NCI-H187 (cell line): Measurements from ENCODE around the gene SDK1.
A peak's percentile ranks its signal among the peaks of the same experiment; 100 is the strongest.

Experiments
- DNase-seq, 2 experiments: peaks; one replicate each; lab custom pipeline; 2025; lab: John Stamatoyannopoulos, UW

The SDK1 gene

DNA sequence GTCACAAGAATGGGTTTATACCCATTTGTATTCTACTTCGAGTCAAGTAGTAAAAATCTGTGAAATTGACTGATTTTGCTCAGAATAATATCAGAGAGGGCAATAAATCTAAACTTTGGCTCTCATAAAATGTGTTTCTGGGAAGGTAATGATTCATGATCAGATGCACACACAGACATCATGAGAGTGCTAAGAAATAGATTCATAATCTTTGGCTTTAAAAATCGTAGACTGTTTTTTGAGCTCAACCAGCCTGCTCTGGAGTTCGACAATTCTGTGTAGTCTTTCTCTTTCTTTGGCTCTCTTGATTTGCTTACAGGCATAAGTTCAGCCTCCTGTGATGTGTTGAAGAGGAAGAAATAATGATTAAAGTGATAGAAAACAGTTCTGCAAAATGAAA, 494.7 kb downstream of the SDK1 start:
- DNase-seq = no peak

DNA sequence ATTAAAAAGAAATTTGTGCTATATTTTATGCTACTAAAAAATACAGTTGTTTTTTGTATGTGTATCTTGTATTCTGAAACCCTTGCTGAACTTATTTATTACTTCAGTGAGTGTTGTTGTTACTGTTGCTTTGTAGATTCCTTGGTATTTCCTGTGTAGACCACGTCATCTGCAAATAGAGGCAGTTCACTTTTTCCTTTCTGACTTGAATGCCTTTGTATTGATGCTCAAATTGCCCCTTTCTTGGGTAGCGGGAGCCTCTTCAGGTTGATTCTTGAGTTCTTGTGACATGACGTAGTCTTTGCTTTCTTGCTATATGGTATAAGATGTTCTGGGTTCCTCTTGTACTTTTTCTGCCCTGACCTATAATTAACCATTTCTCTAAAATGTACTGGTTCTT, 504.1 kb downstream of the SDK1 start:
- DNase-seq = no peak

DNA sequence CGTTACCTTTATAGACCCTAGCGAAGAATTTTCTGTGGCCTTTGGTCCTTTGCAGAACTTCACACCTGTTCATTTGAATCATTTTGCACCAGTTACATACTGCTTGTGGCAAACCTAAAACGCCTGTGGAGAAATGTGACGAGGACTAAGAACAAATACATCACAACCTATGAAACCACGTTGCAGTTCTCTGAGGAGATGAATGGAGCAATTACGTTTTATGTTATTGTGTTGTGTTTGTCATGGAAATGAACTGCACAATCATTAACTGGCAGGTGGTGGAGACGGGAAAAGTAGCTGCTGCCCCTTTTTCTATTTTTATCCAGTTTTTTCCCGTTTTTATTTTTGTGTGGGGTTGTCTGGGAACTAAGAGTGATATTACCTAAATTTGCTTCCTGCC, 505.5 kb downstream of the SDK1 start:
- no peak for DNase-seq

DNA sequence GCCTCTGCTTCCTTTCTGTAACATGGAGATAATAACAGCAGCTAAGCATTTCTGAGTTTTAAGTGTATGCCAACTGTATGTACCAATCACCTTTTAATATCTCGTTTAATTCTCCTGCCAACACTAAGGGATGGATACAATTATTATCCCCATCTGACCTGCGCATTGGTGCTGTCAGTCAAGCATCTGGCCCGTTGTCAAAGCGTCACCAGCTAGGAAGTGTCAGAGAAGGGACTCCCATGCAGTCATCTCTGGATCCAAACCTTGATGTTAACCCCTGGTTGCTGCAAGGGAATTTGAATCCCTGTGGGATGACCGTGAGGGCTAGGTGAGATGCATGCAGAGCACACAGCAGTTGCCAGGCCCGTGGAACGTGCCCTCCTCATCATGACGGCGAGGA, 506.8 kb downstream of the SDK1 start:
- DNase-seq = no peak

DNA sequence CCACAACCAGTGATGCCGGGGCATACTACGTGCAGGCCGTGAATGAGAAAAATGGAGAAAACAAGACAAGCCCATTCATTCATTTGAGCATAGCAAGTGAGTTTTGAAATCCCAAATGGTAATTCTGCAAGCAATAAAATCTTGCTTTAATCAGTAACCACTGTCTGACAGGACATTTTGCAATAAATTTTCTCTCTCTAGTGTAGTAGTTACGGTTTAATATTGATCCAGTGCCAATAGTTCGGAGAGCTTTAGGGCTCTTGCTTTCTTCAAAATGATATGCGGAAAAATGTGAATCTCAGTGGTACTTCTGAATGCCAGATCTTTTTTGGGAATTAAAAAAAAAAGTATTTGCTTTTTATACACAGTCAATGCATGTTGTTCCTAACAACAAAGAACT, 520.4 kb downstream of the SDK1 start:
- DNase-seq = no peak

DNA sequence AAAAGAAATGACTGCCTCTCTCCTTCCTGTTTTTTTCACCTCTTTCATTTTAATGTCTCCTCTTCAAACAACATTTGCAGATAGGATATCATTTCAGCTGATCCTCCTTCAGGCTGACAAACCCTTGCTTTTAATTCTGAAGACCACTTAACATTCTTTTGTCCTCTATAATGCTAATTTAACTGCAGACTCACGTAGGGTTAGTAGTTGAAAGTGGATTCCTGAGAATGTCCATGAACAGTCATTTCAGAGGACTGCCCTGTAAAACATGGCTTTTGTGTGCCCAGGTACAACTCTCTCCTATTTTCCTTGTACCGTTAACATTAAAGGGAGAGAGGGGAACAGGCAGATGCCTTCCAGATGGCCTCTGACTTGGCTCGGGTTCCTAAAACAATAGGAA, 524.4 kb downstream of the SDK1 start:
- DNase-seq = no peak

DNA sequence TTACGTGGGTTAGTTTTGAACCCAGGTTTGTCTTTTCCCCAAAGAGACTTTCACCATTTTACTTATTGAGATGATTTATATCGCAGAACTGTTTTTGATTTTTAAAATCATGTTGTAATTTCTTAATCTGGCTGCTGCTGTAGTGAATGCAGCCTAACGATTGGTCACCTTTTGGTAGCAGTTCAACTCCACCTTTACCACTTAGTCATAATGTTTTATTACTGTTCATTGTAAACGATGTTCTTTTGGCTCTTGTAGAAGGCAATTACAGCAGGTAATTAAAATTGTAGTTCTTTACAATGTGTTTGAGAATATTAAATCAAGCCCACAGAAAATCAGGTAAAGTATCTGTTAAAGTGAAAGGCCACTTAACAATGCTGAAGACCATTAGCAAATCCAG, 531.1 kb downstream of the SDK1 start:
- no peak for DNase-seq

DNA sequence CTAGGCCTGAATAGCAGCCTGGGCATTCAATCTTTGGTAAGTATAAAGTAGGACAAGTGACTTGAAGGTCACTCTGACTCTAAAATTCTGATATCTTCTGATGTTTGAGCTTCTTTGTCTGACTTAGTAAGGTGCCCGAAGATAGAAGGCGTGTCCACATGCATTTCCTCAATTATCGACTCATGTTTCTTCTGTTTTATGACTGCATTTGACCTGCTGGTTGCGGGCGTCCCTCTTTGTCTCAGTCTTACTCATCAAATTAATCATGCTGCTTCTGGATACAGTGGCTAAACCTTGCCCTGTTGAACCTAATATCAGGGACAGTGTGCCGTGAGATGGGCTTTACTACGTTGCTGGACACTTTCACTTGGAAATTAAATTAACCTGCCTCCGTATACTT, 534.1 kb downstream of the SDK1 start:
- no peak for DNase-seq

DNA sequence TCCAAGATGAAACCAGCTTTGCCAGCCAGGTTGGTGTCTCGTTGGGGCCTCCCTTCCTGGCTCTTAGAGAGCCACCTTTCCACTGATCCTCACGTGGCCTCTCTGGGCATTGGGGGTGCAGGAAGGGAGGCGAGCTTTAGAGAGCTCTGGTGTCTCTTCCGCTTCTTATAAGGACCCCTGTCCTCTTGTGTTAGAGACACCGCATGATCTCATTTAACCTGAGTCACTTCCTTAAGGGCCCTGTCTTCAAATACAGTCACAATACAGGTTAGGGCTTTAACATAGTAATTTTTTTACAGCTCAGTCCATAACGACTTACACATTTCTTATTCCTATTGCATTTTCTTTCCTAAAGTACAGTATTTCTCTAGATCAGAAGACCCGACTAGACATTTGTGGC, 535.8 kb downstream of the SDK1 start:
- no peak for DNase-seq

DNA sequence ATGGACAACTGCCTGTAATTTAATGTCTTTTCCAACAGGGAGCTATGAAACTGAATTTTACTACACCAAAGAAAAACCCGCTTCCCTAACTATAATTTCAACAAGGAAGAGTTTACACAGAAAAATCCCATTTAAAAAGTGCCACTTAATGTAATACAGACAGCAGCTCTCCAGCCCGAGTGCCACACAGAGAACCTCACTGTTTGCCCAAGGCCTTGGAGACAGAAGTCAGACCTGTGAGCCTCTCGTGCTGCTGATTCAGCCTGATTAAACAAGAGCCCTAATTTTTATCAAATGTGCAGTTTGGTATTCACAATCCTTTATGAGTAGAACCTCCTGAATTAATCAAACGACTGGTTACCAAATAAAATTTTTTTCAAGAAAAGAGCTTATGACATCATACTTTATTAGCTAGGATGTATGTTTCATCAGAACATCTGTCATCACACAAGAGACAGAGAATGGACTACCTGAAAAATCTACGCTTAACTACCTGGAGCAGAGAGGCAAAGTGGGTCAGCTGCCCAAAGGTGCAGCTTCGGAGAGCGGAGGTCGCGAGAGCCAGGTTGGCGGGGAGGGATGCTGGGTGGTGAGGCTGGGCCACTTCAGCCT, 543.6 kb downstream of the SDK1 start:
- no peak for DNase-seq

DNA sequence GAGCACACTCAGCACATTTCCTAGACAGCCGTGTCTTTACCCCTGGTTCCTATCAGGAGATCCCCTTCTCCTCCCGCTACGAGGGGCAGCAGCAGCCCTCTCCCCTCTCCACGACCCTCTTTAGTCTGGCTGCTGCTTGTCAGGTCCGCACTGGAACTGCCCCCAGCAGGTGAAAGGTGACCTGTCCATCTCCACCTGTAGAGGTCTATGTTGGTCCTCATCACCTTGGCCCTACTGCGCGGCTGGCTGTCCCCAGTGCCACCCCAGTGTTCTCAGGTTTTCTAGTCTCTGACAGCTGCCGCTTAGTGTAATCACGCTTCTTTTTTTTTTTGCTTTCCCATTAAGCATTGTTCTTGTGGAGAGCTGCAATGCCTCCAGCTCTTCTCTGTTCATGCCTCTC, 545.7 kb downstream of the SDK1 start:
- no peak for DNase-seq

DNA sequence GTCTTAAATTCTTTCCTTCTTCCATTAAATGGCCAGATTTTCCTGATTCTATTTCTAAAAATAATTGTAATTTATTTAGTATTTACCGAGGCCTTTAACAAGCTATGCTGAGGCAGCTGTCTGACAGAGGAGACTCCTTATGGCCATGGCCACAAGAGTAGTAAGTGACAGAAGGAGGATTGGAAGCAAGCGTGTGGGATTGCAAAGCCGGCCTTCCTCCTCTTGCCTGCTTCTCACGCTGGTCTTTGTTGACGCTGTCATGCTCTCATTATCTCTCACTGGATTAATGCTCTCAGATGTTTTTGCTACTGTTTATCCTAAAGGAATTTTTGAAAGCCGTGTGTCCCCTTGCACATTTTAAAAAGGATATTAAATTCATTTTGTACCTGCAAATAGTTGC, 546.3 kb downstream of the SDK1 start:
- DNase-seq = no peak

DNA sequence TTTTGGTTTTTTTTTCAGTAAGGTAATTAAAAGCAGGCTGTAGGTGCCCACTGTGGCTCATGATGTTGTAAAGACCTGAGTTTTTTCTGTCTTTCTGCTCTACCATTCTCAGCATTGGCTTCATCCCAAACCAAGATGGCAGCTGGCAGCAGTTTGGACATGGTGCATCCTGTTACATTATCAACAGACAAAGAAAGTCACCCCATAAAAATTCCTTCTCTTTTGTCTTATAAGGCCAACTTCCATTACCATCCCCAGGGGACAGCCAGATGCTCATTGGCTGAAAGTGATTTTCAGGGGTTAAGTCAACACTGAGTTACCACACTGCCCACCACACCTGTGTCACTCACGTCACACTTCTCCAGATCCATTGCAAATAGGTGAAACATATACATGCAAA, 558.4 kb downstream of the SDK1 start:
- no peak for DNase-seq

DNA sequence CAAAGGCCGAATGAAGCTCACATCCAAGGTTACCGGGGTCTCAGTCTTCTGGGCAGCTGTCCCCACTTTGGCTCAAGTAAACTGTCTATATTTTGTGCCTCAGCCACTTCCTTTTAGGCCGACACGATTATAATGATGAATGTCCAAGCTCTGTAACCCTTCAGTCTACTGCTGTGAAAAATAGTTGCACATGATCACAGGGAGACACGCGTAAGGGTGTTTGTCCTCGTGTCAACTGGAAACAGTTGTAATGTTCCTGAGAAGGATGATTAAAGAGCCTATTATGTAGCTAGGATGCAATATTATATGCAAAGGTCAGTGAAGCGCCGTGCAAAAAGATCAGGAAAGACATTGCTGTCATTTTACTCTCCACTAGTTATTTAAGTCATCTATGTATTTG, 559.9 kb downstream of the SDK1 start:
- no peak for DNase-seq

DNA sequence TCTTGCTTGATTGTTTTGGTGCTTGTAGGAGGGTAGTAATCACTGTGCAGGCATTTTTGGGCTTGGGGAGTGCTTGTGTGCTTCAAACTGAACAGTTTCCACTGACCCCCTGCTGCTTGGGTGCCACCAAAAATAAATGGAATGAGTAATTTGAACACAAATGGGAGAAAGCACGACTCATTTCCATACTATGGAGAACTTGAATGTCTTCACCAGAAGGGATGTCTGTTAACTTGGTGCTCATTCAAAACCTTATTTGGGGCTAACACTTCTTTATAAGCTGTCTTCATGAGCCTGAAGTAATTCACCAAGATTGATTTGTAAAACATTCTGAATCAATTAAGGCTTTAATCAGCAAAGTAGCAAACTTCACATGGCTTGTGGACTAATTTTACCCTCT, 560.3 kb downstream of the SDK1 start:
- DNase-seq = no peak

DNA sequence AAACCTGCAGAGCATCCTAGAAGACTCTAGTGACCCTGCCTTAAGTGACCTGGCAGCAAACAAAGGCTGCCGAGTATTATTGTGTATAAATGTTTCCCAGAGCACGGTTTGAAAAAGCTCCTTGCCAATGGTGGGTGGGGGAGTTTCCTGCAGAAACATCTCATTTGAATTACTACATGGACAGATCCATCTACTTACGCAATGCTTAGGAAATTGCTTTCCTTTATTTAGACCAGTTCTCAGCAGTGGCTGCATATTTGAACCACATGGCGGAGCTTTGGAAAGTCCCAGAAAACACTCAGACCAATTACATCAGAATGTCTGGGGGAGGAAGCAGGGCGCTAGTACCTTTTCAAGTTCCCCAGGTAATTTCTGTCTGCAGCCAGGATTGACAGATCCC, 560.9 kb downstream of the SDK1 start:
- no peak for DNase-seq

DNA sequence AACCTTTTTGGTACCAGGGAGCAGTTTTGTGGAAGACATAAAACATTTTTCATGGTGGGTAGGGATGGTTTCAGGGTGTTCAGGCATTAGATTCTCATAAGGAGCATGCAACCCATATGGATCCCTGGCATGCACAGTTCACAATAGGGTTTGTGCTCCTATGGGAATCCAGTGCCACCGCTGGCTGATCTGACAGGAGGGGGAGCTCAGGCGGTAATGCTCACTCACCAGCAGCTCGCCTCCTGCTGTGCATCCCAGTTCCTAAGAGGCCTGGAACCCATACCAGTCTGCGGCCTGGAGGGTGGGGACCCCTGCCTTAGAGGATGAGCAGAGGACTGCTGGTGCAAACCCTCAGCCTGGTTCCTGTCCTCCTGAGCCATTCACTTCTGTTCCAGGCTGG, 561.7 kb downstream of the SDK1 start:
- no peak for DNase-seq

DNA sequence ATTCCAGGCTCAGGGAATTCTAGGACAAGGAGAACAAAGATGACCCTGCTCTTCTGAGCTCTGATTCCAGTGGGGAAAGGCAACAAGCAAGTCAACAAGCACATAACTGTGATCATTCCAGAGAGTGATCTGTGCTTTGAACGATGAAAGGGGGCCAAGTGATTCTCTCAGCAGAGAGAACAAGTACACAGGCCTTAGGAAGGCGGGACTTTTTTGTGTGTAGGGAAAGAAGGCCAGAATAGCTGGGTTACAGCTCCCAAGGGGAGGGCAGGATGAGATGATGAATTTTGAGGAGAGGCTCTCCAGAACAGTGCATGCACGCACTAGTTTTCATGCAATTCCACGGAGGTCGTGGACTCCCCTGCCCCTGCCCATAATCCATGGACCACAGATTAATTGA, 565.2 kb downstream of the SDK1 start:
- no peak for DNase-seq

DNA sequence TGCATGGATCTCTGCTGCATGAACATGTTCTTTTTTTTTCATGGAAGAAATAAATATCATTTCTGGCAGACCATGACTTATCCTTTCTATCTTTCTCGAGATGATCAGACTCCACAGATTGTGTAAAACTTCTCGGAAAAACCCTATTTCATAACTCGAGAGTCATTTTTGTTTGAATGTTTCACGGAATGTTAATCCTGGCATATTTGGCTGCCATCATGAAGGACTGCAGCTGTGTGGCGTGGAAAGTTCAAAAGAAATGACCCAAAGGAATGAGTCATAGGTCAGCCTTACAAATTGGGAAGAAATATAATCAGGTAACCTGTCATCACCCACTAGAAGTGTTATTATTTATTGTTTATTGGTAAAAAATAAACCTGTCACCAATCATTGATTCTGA, 566.8 kb downstream of the SDK1 start:
- DNase-seq = no peak

DNA sequence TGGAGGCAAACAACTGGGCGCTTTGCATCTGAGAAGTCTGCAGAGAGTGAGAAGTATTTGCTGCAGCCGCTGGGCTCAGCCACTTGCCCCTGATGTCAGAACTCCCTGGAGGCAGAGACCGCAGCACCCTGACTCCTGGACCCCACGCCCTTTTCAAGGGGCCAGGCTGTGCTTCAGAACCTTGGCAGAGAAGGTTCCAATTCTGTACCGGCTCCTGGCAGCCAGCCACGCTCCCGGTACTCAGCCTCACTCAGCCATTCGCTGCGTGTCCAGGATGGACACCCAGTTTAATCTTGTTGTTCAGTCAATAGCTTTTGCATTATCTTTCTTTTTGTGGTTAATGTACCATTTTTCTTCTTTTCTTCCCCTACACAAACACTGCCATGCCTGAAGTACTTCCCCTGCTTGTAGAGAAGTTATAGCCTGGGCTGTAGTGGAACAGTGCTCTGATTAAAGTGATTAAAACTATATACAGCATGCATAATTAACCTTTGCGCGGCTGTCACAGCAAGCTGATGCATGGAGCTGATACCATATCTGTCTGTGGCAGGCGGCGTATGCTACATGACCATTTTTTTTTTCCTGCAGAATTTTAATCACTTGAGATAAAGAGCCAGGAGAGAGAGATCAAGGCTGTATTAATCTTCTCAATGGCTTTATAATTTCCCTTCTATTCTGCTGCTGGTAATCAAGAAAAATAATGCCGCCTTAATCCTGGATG, 578.5 kb downstream of the SDK1 start:
- DNase-seq = peak; percentile 25 to 43

DNA sequence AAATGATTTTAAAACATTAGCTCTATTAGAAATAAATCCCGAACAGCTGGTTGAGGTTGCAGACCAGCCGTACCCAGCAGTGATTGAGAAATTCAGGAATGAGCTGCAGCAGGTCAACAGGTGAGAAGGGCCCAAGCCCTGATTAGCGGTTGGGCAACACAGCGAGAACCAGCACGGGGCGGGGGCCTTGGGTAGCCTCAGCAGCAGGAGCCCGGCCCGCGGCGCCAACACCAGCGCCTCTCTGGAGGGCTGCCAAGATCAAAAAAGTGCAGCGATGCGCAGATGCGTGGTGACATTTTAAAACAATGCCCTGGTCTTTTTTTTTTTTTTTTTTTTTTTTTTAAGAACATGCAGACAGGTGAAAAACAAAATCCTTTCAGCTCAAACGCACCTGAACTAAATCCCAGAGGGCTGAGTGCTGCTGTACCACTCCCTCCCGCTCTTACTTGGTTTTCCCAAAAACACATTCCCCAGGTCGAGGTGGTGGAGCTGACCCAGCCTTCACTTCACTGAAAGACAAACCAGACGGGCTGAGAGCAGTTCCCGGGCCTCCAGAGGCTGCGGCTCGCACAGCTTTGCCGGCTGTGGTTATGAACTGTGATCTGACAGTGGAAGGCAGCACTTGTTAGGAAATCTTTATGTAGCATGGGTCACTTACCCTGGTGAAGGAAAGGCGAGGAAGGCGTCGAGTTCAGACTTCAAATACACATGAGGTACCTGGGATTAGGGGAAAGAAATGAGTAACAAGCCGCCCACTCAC, 579.4 kb downstream of the SDK1 start:
- peak; percentile 56 to 63 for DNase-seq

DNA sequence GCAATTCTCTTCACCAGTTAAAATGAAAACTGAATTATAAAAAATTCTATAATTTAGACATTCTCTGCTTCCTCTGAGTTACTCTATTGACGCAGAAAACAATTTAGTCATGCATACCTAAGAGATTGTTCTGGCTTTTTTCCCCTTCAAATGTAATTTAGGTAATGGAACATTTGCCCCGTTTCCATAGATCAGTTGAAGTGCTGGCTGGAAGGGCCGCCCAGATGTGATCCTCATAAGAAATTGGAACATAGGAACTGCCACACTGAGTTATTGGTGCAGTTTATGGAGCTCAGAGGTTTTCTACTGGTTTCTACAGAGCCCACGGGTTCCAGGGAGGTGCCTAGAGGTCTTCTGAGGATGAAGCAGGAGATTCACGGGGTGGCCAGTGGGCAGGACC, 581.7 kb downstream of the SDK1 start:
- no peak for DNase-seq

DNA sequence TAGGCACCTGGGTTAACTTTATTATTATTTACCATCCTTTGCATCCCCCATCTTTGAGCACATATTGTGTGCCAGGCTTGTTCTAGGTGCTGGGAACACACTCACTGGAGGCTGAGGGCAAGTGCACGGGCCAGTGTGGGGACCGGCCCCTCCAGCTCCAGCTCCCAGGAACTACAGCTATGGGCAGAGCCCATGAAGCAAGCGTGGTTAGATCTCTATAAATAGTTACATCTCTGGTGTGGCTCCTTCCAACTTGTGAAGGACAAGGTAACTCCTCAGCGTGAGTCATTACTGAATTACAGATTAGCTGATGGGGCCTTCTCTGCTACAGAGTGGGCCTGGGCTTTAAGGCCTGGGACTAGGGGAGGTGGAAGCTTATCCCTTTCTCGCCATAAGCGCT, 583.5 kb downstream of the SDK1 start:
- DNase-seq = no peak
